HepG2 (cell line): ENCODE measurements around the gene ABHD6. TPM values are rescaled to one million over a fixed set of nuclear protein-coding genes. Genes with fewer than 3 reads are reported as not detected.

Experiments
- BATF2 ChIP-seq: sonication (generic); formaldehyde crosslinking; IDR thresholded peaks from 2 replicates; pipeline ENCODE4 v1.8.0; 2022; ENCODE audit warnings: mild to moderate bottlenecking, missing genetic modification reagents, moderate library complexity
- CEBPB ChIP-seq: IDR thresholded peaks from 2 replicates; pipeline ENCODE4 v1.6.1; 2011; ENCODE audit warnings: low read depth, low read length, improper control_type of control experiment, borderline replicate concordance
- FOXA3 ChIP-seq: IDR thresholded peaks from 2 replicates; pipeline ENCODE4 v1.6.1; 2016; ENCODE audit warnings: missing genetic modification reagents, missing compliant biosample characterization
- LCORL ChIP-seq, 2 experiments: fragments of 450-650 bp in 1 of 2; sonication (generic) in 1 of 2; formaldehyde crosslinking in 1 of 2; IDR thresholded peaks; 2 replicates each; pipeline versions ENCODE4 v1.5.0 to v1.6.1; 2017 to 2020; ENCODE audit warnings: antibody characterized with exemption in 1 of 2, missing genetic modification reagents in 1 of 2
- MLLT10 ChIP-seq: sonication (generic); formaldehyde crosslinking; IDR thresholded peaks from 2 replicates; pipeline ENCODE4 v1.4.0; 2020; ENCODE audit warnings: missing genetic modification reagents
- MXI1 ChIP-seq: IDR thresholded peaks from 3 replicates; pipeline ENCODE4 v1.6.1; 2012; ENCODE audit warnings: low read depth, low read length, inconsistent platforms, borderline replicate concordance
- NFIB ChIP-seq: sonication (generic); formaldehyde crosslinking; IDR thresholded peaks from 2 replicates; pipeline ENCODE4 v1.9.0; 2021; ENCODE audit warnings: missing genetic modification reagents, mild to moderate bottlenecking, borderline replicate concordance
- POLR2G ChIP-seq: fragments of 200-400 bp; formaldehyde crosslinking; IDR thresholded peaks from 2 replicates; pipeline ENCODE4 v1.6.1; 2018; ENCODE audit warnings: mild to moderate bottlenecking, low read depth, low read length, moderate library complexity
- PRDM4 ChIP-seq: sonication (generic); formaldehyde crosslinking; IDR thresholded peaks from 2 replicates; pipeline ENCODE4 v1.9.0; 2021; ENCODE audit warnings: missing genetic modification reagents, borderline replicate concordance
- PREB ChIP-seq: sonication (generic); formaldehyde crosslinking; IDR thresholded peaks from 2 replicates; pipeline ENCODE4 v1.4.0; 2020; ENCODE audit warnings: missing genetic modification reagents
- RBAK ChIP-seq: sonication (generic); formaldehyde crosslinking; IDR thresholded peaks from 2 replicates; pipeline ENCODE4 v1.5.1; 2020; ENCODE audit warnings: mild to moderate bottlenecking, missing genetic modification reagents
- SETDB1 ChIP-seq: sonication (generic); formaldehyde crosslinking; IDR thresholded peaks from 2 replicates; pipeline ENCODE4 v1.5.1; 2020; ENCODE audit warnings: missing genetic modification reagents, mild to moderate bottlenecking, borderline replicate concordance
- SOX13 ChIP-seq, 3 experiments: fragments of 450-650 bp in 1 of 3; sonication (generic) in 1 of 3; formaldehyde crosslinking in 1 of 3; IDR thresholded peaks in 2 of 3; conservative IDR thresholded peaks in 1 of 3; 2 replicates each; pipeline versions ENCODE4 v1.5.0 to v1.6.1; 2016 to 2020; ENCODE audit warnings: antibody characterized with exemption in 1 of 3, mild to moderate bottlenecking in 1 of 3, missing compliant biosample characterization in 1 of 3, missing genetic modification reagents in 1 of 3, moderate library complexity in 1 of 3
- SOX5 ChIP-seq: IDR thresholded peaks from 2 replicates; pipeline ENCODE4 v1.6.1; 2016; ENCODE audit warnings: borderline replicate concordance
- TGIF2 ChIP-seq: IDR thresholded peaks from 2 replicates; pipeline ENCODE4 v1.6.1; 2016; ENCODE audit warnings: control low read depth, missing compliant biosample characterization
- ZGPAT ChIP-seq: IDR thresholded peaks from 2 replicates; pipeline ENCODE4 v1.6.1; 2016; ENCODE audit warnings: mild to moderate bottlenecking
- ZNF30 ChIP-seq: sonication (generic); formaldehyde crosslinking; IDR thresholded peaks from 2 replicates; pipeline ENCODE4 v1.5.0; 2020; ENCODE audit warnings: mild to moderate bottlenecking, missing genetic modification reagents
- ZNF326 ChIP-seq: sonication (generic); formaldehyde crosslinking; IDR thresholded peaks from 2 replicates; pipeline ENCODE4 v1.4.0; 2020; ENCODE audit warnings: missing genetic modification reagents, borderline replicate concordance
- ZNF512 ChIP-seq: sonication (generic); formaldehyde crosslinking; IDR thresholded peaks from 2 replicates; pipeline ENCODE4 v1.4.0; 2020; ENCODE audit warnings: mild to moderate bottlenecking, missing genetic modification reagents
- ZNF703 ChIP-seq: sonication (generic); formaldehyde crosslinking; IDR thresholded peaks from 2 replicates; pipeline ENCODE4 v1.5.1; 2020; ENCODE audit warnings: missing genetic modification reagents, mild to moderate bottlenecking, moderate library complexity, borderline replicate concordance
- ZNF720 ChIP-seq: sonication (generic); formaldehyde crosslinking; IDR thresholded peaks from 2 replicates; pipeline ENCODE4 v1.4.0; 2020; ENCODE audit warnings: missing genetic modification reagents
- ZNF777 ChIP-seq: sonication (generic); formaldehyde crosslinking; IDR thresholded peaks from 2 replicates; pipeline ENCODE4 v1.4.0; 2020; ENCODE audit warnings: missing genetic modification reagents
- ZNF878 ChIP-seq: sonication (generic); formaldehyde crosslinking; IDR thresholded peaks from 2 replicates; pipeline ENCODE4 v1.8.1; 2023; ENCODE audit warnings: mild to moderate bottlenecking, missing genetic modification reagents, moderate library complexity
- polyA plus RNA-seq, 8 experiments: library from polyadenylated mRNA; depleted of rRNA in 3 of 8; stranded (reverse) in 7 of 8; unstranded in 1 of 8; fragments of >200 nt; fragmentation: Illumina TruSeq in 4 of 8; extraction: Trizol in 4 of 8; gene quantifications; 2 replicates each; pipeline versions ENCODE4 v1.2.1 to v1.2.3, GENCODE V29; 2011 to 2016; ENCODE audit warnings: low read depth in 4 of 8, missing spikeins in 1 of 8, mixed read lengths in 1 of 8; ENCODE audit not compliant: insufficient read depth in 1 of 8
- total RNA-seq, 5 experiments: library from RNA; depleted of rRNA; stranded (reverse); fragments of >200 nt; fragmentation: Illumina TruSeq; extraction: Trizol; gene quantifications; 2 replicates each; pipeline ENCODE4 v1.2.3, GENCODE V29; 2016; ENCODE audit warnings: low read depth in 1 of 5

ABHD6 gene
- total and polyA plus RNA-seq, 2 of the 13 experiments (the other 11 are each of a cell fraction or from before 2014, with no cell fraction given) = 9.0 to 17.2 TPM

GRCh38 chr3:58188921-58189451, 48.6 kb upstream of the ABHD6 start (continued):
- no peak for TF ChIP-seq PREB (CRISPR knock-in tag)
- 0 out of 2 replicates have a peak, but pooled peaks have one; percentile 33 for TF ChIP-seq ZNF512 (CRISPR knock-in tag)
- no peak for TF ChIP-seq ZNF326
- TF ChIP-seq MLLT10 (CRISPR knock-in tag) = no peak
- TF ChIP-seq FOXA3 (CRISPR knock-in tag) = peak; percentile 92
- TF ChIP-seq ZNF703 = no peak
- no peak for TF ChIP-seq RBAK (CRISPR knock-in tag)
- no peak for TF ChIP-seq MXI1
- TF ChIP-seq ZNF878 (CRISPR knock-in tag) = no peak
- TF ChIP-seq SOX5 = peak; percentile 75; the same call in 1 of the 2 replicates
- no peak for TF ChIP-seq POLR2G
- TF ChIP-seq LCORL (IDR thresholded peaks at IDR 0.05) = no peak
- TF ChIP-seq LCORL (CRISPR knock-in tag; IDR thresholded peaks at IDR 0.05) = peak; percentile 87
- TF ChIP-seq BATF2 (CRISPR knock-in tag) = no peak
- 0 out of 2 replicates have a peak, but pooled peaks have one; percentile 7 for TF ChIP-seq CEBPB
- TF ChIP-seq ZNF30 (CRISPR knock-in tag) = no peak
- TF ChIP-seq TGIF2 (CRISPR knock-in tag) = peak; percentile 23; the same call in 1 of the 2 replicates
- TF ChIP-seq ZNF777 (CRISPR knock-in tag) = no peak
- no peak for TF ChIP-seq ZNF720 (CRISPR knock-in tag)
- TF ChIP-seq NFIB (CRISPR knock-in tag) = no peak
- no peak for TF ChIP-seq SETDB1 (CRISPR knock-in tag)
- peak; percentile 62 for TF ChIP-seq ZGPAT
- TF ChIP-seq PRDM4 = no peak
- TF ChIP-seq SOX13 (IDR thresholded peaks at IDR 0.05) = 0 out of 2 replicates have a peak, but pooled peaks have one; percentile 55
- peak in 1 of 2 experiments; percentile 88; a peak in 2 of 4 replicates for TF ChIP-seq SOX13 (CRISPR knock-in tag; conservative IDR thresholded peaks at IDR 0.05 in 1 of 2, IDR thresholded peaks at IDR 0.05 in 1 of 2)
